ENCODE data around the gene PDE9A. TPM values are rescaled to one million over a fixed set of nuclear protein-coding genes. Genes with fewer than 3 reads are reported as not detected.

PDE9A gene
- total RNA-seq, 4 donors from 2014 or later = 29.2 to 68.4 (median 40.4) TPM

DNA sequence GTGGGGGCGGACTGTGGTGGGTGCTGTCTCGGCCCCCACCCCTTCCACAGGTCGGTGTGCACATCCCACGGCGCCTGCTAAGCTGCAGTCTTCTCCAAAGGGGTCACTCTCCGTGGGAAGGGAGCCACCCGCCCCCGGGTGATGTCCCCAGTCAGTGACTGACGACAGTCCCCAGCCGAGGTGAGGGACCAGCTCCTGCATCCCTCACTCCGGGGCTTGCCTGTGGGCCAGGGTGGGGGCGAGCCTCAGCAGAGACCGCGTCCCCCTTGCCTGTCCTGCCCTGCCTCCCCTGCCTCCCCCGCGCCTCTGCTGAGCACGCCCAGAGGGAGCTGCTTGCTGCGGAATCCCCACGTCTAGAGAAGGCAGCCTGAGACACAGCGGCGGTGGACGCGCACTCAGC, 35.9 kb upstream of the PDE9A start:
- Histone ChIP-seq H3K4me1 (peaks cover 0 to 10% (median 7%) of the 10 kb centered on the region in 4 donors), H3K9me3 (peaks cover 0 to under 1% (median 0%) of the 10 kb centered on the region in 4 donors), H3K27ac (replicated peaks in 1 of 4) (no peak overlapping the region), H3K36me3 (no peaks in the 10 kb centered on the region), H3K27me3 (peaks cover 0 to 57% (median 10%) of the 10 kb centered on the region in 4 donors), H3K4me3 (no peak overlapping the region)
- intact Hi-C loops (cut with DNase I) = no loop called here
- WGBS = 59% methylated on average over 18 of the region's 23 CpGs
- DNase-seq (ENCODE audit: extremely low spot score) = no peak
- TF ChIP-seq POLR2AphosphoS5 (IDR thresholded peaks at IDR 0.05) (no peak), POLR2A (IDR thresholded peaks at IDR 0.05; ENCODE audit: low read depth) (no peak), EP300 (IDR thresholded peaks at IDR 0.05) (no peak)
- TF ChIP-seq, protein P1, sequence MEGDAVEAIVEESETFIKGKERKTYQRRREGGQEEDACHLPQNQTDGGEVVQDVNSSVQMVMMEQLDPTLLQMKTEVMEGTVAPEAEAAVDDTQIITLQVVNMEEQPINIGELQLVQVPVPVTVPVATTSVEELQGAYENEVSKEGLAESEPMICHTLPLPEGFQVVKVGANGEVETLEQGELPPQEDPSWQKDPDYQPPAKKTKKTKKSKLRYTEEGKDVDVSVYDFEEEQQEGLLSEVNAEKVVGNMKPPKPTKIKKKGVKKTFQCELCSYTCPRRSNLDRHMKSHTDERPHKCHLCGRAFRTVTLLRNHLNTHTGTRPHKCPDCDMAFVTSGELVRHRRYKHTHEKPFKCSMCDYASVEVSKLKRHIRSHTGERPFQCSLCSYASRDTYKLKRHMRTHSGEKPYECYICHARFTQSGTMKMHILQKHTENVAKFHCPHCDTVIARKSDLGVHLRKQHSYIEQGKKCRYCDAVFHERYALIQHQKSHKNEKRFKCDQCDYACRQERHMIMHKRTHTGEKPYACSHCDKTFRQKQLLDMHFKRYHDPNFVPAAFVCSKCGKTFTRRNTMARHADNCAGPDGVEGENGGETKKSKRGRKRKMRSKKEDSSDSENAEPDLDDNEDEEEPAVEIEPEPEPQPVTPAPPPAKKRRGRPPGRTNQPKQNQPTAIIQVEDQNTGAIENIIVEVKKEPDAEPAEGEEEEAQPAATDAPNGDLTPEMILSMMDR (IDR thresholded peaks at IDR 0.05) = no peak

DNA sequence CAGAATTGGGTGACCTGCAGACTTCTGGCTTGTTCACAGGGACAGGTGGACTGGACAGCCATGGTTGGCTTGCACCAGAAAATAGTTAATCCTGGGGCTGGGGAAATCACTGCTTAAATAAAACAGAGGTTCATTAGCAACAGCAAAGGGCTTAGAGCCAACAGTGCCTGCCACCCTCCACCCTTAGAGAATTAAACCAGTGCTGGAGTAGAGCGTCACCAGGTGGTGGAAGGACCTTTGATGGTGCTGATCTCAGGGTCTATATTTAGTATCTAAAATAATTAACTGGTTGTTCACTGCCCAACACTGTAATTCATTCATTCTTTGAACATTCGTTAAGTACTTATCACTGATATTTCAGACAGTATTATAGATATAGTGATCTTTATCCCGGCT, 34.7 kb upstream of the PDE9A start:
- intact Hi-C loops (cut with DNase I) = no loop called here
- no peak overlapping the region for H3K4me3 ChIP-seq
- TF ChIP-seq POLR2AphosphoS5 (IDR thresholded peaks at IDR 0.05) = no peak
- TF ChIP-seq POLR2A (IDR thresholded peaks at IDR 0.05; ENCODE audit: low read depth) = no peak
- TF ChIP-seq, protein P1 (IDR thresholded peaks at IDR 0.05) = no peak
- TF ChIP-seq EP300 (IDR thresholded peaks at IDR 0.05) = no peak
- peaks cover 0 to 10% (median 7%) of the 10 kb centered on the region in 4 donors for H3K4me1 ChIP-seq
- H3K27ac ChIP-seq (replicated peaks in 1 of 4) = no peak overlapping the region
- no peaks in the 10 kb centered on the region for H3K9me3 ChIP-seq
- DNase-seq (ENCODE audit: extremely low spot score) = no peak
- H3K27me3 ChIP-seq = peaks cover 0 to 57% (median 10%) of the 10 kb centered on the region in 4 donors
- 78% methylated on average over 3 of the region's 3 CpGs for WGBS
- H3K36me3 ChIP-seq = no peaks in the 10 kb centered on the region

DNA sequence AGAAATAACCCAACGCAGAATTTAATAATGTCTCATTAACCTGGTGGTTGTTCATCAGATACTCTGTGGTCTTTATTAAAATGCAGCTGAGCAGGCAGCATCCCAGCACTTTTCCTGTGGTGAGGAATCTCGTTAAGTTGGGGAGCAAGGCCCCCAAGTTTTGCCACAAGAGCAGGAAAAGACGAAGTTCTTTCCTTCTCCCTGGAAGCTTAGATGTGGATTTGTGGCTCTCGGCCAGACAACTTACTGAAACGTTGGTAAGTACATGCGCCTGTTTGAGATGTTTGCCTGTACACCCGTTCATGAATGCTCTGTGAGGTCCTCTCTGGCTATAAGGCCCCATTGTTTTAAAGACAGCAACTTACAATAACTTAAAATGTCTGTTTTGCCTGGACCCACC, 34.3 kb upstream of the PDE9A start:
- no peak for DNase-seq (ENCODE audit: extremely low spot score)
- no peaks in the 10 kb centered on the region for H3K36me3 ChIP-seq
- no peaks in the 10 kb centered on the region for H3K9me3 ChIP-seq
- no peak overlapping the region for H3K27ac ChIP-seq (replicated peaks in 1 of 4)
- TF ChIP-seq POLR2A (IDR thresholded peaks at IDR 0.05; ENCODE audit: low read depth) (no peak), POLR2AphosphoS5 (IDR thresholded peaks at IDR 0.05) (no peak), EP300 (IDR thresholded peaks at IDR 0.05) (no peak)
- TF ChIP-seq, protein P1 (IDR thresholded peaks at IDR 0.05) = no peak
- H3K4me1 ChIP-seq = peaks cover 0 to 10% (median 7%) of the 10 kb centered on the region in 4 donors
- H3K27me3 ChIP-seq = peaks cover 0 to 57% (median 10%) of the 10 kb centered on the region in 4 donors
- H3K4me3 ChIP-seq = no peak overlapping the region
- WGBS = 77% methylated on average over 7 of the region's 7 CpGs
- intact Hi-C loops (cut with DNase I) = no loop called here

DNA sequence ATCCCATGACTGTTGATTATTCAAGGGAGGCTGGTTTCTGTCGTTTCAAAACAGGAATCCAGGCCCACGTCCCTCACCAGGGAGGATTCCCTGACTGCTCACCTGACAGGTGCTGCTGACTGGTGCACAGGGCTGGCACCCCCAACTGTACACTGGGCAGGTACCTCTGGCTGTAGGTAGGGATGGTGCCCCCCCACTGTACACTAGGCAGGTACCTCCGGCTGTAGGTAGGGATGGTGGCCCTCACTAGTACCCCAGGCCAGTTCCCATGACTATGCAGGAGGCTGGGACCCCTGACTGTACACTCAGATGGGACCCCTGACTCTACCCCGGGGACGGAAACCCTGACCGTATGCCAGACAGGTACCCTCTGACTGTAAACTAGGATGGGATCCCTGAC, 33.6 kb upstream of the PDE9A start:
- Histone ChIP-seq H3K27ac (replicated peaks in 1 of 4) (no peak overlapping the region), H3K4me3 (no peak overlapping the region), H3K4me1 (peaks cover 0 to 10% (median 7%) of the 10 kb centered on the region in 4 donors), H3K9me3 (no peaks in the 10 kb centered on the region), H3K36me3 (no peaks in the 10 kb centered on the region), H3K27me3 (peaks cover 0 to 57% (median 10%) of the 10 kb centered on the region in 4 donors)
- WGBS = 92% methylated on average over 4 of the region's 6 CpGs
- no peak for DNase-seq (ENCODE audit: extremely low spot score)
- TF ChIP-seq POLR2A (IDR thresholded peaks at IDR 0.05; ENCODE audit: low read depth) = no peak
- no peak for TF ChIP-seq POLR2AphosphoS5 (IDR thresholded peaks at IDR 0.05)
- TF ChIP-seq EP300 (IDR thresholded peaks at IDR 0.05) = no peak
- TF ChIP-seq, protein P1 (IDR thresholded peaks at IDR 0.05) = no peak
- intact Hi-C loops (cut with DNase I) = no loop called here

Data from esophagus muscularis mucosa (tissue), 4 donors.